ENCODE data around the gene GLE1.

The GLE1 gene, protein sequence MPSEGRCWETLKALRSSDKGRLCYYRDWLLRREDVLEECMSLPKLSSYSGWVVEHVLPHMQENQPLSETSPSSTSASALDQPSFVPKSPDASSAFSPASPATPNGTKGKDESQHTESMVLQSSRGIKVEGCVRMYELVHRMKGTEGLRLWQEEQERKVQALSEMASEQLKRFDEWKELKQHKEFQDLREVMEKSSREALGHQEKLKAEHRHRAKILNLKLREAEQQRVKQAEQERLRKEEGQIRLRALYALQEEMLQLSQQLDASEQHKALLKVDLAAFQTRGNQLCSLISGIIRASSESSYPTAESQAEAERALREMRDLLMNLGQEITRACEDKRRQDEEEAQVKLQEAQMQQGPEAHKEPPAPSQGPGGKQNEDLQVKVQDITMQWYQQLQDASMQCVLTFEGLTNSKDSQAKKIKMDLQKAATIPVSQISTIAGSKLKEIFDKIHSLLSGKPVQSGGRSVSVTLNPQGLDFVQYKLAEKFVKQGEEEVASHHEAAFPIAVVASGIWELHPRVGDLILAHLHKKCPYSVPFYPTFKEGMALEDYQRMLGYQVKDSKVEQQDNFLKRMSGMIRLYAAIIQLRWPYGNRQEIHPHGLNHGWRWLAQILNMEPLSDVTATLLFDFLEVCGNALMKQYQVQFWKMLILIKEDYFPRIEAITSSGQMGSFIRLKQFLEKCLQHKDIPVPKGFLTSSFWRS

DNA sequence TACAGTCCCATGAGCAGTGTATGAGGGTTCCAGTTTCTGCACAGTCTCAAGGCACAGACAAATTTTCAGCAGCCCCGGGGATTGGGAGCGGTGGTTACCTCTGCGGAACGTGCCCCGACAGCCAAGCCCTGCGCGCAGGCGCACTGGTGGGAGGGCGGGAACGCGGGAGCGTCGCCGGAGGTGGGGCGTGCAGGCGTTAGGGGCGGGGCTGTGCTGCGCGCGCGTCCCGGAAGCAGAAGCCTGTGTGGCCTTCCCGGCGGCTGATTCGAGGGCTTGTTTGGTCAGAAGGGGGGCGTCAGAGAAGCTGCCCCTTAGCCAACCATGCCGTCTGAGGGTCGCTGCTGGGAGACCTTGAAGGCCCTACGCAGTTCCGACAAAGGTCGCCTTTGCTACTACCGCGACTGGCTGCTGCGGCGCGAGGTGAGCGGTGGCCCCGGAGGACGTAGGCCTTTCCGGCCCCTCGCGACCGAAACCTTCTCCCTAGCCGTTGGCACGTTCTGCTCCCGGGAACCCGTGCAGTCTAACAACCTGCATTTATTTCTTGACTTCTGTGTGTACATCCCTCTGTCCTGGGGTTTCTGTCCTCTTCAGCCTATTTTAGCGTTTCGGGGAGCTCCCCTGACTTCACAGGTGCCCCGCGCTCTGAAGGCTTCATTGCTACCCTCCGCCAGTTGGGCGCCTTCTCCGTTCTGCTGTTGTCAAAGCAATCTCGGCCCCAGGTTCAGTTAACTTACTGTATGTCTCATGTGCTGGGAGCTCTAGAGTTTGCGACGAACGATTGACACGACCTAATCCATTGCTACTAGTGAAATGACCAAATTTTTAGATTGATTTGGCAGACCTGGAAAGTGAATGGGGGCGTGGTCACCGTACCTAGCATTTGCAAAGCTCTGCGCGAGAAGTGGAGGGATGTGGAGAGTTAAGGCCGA, at the start of gene GLE1:
Gene GLE1 (plus strand): TSS at position 235 of the 929 bp plus-strand sequence. CDS start 87 bp downstream, at position 322.
- no peak for FAIRE-seq

DNA sequence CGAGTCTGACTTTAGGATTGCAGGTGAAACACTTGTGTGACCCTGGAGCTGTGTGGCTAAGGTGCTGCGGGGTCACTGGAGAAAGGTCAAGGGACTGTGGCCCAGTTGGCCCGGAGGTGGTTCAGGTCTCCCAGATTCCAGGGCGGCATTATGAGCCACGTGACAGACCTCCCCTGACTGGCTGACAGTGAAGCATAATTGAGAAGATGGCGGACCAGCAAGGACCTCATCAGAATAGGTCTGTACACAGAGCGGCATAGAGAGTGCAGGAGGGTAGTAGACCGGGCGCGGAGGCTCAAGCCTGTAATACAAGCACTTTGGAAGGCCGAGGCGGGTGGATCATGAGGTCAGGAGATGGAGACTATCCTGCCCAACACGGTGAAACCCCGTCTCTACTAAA, 49.5 kb upstream of the GLE1 start:
- no peak for FAIRE-seq

DNA sequence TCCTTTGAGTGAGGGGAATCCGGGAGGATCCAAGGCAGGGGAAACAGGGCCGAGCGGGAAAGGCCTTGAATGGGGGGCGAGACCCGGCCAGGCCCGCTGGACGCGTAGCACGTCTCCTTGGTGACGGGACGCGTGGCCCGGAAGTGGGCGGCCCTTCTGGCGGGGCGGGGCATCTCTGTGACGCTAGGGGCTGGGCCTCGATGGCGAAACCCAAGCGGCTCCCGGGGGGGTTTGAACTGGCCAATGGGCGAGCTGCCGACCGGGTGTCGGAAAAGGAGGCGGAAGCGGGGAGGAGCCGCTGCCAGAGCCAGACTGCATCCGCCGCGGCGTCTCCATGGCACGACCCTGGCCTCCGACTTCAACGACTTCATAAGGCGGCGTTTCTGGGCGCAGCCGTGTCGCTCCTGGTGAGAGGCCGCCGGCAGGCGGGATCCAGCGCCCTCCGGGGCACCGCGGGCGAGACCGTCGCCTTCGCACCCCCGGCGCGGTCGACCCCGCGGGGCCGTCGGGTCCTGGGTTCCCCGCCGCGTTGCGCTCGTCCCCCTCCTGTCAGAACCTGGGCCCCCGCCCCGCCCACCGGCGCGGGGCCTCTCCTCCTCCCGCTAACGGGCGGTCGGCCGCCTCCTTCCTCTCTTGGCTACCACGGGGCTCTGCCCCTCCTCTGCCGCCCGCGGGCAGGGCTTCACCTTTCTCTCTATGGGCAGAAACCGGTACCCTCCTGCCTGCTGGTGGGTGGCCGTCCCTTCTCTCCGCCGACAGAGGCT, 48.5 kb upstream of the GLE1 start, which contains the start of gene ODF2:
Gene ODF2 (plus strand): TSS at position 158 of the 764 bp plus-strand sequence. CDS start 86 bp downstream, at position 244.
- FAIRE-seq = no peak

DNA sequence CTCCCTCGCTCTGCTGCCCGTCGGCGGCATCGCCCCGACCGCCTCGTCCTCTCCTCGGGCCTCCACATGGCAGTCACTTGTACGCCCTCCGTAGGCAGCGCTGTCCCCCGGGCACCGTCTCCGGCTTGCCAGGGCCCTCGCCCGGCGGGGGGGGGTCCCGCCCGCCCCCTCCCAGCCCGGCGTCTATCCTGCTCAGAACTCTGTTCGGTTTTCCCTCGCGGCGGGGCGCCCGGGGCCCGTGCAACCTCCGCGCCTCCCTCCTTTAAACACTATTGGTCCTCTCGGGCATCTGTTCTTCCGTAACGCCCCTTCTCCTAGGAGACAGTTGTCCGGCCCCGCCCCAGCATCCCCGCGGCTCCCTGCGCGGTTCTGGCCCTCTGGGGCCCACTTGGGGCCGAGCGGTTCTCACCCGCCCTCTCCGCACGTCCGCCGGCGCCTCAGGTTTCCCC, 47.9 kb upstream of the GLE1 start:
- FAIRE-seq = no peak

DNA sequence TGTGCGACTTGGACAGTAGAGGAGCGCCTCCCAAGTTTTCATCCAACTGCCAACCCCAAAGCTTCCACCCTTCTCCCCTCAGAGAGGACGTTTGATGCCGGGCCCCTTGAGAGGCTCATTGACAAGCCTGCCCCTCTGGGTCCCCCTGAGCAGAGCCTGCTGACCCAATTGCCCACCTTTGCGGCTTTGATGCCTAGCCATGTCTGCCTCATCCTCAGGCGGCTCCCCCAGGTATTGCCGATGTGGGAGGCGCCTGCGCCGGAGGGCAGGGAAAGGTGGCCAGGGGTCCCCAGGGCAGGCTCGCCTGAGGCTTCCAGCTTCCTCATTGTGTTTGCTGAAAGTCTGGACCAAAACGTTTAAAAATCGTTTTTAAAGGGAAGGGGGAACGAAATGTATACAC, 47.3 kb upstream of the GLE1 start:
- FAIRE-seq = no peak

DNA sequence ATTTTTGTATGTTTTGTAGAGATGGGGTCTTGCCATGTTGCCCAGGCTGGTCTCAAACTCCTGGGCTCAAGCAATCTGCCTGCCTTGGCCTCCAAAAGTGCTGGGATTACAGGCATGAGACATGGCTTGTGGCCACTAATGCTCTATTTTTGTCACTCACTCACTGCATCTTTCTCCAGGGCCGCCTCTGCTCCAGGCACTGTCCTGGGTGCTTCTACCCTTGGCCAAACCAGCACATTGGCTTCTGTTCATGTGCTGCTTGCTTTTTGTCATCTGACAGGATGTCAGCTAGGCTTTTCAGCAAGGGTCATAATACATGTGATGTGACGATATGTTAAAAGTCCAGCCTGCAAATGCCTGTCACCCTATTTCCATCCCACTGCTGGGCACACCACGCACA, 45.5 kb upstream of the GLE1 start:
- FAIRE-seq = no peak

DNA sequence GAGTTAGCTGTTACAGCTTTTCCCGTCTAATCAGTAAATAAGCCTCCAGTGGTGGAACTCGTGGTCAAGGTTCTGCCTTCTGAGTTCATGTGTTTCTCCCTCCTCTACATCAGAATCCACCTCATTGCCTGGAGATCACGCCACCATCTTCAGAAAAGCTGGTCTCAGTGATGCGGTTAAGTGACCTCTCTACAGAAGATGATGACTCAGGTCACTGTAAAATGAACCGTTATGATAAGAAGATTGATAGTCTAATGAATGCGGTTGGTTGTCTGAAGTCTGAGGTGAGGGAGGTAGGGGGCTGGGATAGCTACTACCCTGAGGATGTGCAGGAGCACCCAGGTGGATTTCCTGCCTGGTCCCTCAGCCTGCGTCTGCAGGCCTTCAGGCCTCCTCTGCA, 35.4 kb upstream of the GLE1 start:
- FAIRE-seq = no peak

DNA sequence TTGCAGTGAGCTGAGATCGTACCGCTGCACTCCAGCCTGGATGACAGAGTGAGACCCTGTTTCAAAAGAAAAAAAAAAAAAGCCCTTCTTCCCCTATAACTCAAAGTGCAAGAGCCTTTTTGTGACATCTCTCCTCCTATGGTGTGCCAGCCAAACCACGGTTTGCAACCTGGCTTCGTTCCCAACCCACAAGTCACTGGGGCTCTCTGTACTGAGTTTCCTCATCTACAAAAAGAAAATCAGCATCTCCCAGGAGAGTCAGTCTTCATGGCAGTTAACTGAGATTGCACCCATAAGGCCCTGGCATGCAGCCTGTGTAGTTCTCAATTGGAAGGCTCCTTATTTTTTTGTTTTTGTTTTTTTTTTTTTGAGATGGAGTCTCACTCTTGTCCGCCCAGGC, 34.0 kb upstream of the GLE1 start:
- FAIRE-seq = no peak

DNA sequence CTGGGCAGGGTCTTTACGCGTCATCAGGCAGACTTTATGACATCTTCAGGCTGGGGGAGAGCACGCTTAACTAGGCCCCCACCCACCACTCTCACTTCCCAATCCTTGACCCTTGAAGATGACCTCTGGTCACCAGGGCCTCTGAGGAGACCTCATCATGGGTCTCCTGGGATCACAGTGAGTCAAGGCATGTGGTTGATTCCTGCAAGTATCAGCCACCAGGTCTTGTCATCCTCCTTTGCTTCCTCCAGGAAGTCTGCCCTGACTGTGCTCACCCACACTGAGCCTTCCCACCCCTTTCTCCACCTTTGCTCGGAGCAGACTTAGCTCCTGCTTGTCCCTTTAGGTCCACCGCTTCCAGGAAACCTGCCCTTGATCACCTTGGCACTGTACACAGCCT, 31.4 kb upstream of the GLE1 start:
- FAIRE-seq = no peak

DNA sequence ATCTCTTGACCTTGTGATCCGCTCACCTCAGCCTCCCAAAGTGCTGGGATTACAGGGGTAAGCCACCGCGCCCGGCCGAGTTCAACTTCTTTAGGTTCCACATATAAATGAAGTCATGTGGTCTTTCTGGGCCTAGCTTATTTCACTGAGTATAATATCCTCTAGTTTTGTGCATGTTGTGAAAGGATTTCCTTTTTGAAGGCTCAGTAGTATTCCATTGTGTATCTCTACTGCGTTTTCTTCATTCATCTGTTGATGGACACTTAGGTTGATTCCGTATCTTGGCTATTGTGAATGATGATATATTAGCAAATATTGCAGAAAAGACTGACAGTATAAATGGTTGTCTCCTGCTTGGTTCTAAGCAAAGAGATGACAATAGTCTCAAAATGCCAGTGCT, 28.7 kb upstream of the GLE1 start:
- FAIRE-seq = no peak

DNA sequence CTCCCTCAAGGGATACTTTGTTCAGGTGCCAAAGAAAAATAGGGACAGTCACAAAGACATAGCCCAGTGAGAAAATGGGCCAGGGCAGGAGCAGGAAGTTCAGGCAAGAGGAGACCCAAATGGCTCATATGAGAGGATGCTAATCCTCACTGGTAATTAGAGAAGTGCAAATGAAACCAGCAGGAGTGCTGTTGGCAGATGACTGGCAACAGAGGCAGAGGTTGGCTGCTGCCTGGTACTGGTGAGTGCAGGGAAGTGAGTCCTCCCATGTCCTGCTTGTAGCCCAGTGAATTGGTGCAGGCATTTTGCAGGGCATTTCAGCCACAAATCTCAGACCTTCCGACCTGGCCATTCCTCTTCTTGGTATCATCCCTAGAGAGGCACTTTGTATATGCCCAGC, 25.3 kb upstream of the GLE1 start:
- no peak for FAIRE-seq

DNA sequence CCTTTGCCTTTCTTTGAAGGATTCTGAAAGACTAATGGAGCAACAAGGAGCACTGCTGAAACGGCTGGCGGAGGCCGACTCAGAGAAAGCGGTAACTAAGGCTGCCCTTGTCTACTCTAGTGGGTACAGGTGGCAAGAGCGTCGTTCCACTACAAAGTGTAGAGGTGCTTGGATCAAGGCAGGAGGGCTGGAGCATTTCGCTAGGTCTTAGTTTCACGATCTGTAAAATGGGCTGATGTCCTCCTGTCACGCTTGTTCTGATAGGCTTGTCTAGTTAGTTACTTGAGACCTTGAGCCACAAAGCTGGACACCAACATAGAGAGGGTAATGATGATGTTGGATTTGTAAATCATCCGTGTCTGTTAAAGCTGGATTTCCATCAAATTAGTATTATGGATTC, 23.0 kb upstream of the GLE1 start:
- no peak for FAIRE-seq

DNA sequence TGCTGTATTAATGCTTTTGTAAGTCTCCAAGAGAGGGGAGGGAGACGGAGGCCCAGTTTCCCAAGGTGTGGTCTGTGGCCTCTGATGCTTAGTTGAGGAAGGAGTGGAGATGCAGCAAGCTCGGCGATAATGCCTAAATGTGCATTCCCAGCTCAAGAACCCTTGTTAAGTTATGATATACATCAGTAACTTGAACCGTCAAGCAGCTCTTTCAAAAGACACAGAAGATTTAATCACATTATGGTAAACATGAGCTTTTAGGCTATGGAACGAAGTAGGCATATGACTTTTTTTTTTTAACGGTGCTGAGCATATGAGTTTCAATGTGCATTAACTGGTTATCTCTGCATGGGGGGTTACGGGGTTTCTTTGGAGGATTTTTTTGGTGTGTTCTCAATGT, 22.3 kb upstream of the GLE1 start:
- no peak for FAIRE-seq

DNA sequence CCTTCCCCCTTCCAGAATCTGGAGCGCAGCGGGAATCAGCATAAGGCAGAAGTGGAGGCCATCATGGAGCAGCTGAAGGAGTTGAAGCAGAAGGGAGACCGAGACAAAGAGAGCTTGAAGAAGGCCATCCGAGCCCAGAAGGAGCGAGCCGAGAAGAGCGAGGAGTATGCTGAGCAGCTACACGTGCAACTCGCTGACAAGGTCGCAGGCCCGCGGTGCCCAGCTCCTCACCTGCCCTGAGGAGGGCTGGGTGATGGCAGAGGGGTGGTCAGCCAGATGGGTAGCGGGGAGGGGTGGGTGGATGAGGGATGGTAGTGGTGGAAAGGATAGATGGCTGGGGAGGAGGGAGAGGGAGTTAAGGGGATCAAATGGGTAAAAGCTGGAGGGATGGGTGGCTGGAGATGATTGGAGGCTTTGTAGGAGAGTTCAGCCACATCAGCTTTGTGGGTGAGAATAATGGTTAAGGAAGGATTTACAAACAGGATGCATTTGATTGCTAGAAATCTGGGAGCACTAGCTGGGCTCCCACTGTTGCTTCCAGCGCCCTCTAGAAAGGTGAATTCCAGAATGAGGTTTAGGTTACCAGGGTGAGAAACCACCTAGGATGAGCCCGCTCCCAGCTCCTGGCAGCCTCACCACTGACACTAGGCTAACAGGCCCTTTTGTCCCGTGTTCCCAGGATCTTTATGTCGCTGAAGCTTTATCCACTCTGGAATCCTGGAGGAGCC, 19.7 kb upstream of the GLE1 start:
- FAIRE-seq = no peak

DNA sequence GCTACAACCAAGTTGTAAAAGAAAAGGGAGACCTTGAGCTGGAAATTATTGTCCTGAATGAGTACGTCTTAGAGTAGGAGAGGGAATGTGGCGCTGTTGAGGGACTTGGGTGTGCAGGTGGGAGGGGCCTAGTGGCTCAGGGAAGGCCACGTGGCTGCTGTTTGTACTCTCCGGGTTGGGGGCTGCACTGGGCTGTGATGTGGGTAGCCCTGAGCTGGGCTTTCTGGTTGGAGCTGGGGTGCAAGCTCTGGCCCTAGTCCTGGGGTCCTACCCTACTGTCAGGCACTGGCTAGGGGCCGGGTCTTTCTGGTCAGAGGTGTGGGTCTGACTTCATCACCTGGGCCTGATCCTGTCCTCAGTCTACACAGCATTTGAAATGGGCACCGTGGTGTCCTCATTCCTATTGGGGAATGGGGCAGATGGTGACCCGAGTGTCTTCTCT, 19.1 kb upstream of the GLE1 start:
- no peak for FAIRE-seq

DNA sequence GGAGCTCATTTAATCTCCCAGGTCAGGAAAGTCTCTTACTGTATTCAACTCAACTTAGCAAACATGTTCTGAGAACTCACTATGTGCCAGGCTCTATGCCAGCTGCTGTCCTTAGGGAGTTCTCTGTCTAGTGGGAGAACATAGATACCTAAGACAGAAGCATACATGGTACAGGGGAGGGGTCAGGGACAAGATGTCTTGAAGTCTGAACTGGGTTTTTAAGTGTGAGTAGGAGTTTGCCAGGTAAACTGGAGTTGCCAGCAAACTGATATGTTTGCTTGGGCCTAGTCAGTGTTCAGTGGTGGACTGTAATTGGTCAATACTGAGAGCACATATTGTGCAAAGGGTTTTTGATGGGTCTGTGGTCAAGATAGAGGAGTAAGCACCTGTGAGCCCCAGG, 18.3 kb upstream of the GLE1 start:
- FAIRE-seq = no peak

DNA sequence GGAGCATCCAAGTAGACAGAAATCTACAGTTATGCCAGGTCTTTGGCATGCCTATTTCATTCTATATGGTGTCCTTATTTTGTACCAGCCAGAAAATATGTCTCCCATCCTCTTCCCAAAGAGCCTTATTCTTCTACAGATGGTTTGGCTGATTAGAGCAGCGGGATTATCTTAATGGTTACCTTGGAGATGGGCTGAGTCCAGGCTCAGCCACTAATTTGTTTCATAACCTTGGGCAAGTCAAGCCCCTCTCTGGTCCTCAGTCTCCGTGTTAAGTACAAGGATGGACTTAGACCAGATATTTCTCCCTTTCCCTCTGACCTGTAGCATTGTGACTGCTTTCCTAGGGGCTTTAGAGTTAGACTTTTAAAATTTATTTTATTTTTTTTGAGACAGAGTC, 11.1 kb upstream of the GLE1 start:
- FAIRE-seq = no peak

DNA sequence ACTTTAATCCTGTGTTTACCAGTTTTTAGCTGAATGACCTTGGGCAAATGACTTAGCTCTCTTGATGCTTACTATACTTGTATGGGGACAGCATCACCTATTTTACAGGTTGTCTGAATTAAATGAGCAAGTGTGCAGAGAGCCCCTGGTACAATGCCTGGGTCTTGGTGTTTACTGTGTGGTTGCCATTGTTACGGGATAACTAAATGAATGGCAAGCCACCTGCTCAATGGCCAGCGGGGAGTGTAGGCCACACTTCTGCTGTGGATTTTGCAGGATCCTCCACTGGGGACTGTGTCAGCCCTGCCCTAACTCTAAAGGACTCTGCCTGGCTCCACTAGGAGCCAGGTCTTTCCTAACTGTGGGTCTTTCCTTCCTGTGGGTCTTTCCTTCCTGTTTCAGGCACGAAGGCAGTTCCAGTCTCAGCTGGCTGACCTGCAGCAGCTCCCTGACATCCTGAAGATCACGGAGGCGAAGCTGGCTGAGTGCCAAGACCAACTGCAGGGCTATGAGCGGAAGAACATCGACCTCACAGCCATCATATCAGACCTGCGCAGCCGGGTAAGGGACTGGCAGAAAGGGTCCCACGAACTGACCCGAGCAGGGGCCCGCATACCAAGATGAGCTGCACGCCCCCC, 10.3 kb upstream of the GLE1 start:
- no peak for FAIRE-seq

DNA sequence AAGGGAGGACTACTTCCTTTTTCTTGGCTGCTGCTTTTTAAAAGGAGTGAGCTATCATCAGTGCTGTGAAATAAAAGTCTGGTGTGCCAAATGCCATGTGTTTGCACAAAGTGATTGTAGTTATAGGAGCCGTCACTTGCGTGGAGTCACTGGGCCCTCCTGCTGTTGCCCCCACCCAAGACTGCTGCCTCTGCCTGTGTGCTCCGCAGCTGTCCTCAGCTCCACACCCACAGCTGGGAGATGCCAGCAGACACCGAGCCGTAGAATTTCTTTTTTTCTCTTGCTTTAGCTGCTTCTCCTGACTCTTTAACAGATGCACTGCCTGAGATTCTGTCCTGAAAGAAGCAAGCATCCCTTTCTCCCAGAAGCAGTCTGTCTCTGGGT, 9.8 kb upstream of the GLE1 start:
- no peak for FAIRE-seq

DNA sequence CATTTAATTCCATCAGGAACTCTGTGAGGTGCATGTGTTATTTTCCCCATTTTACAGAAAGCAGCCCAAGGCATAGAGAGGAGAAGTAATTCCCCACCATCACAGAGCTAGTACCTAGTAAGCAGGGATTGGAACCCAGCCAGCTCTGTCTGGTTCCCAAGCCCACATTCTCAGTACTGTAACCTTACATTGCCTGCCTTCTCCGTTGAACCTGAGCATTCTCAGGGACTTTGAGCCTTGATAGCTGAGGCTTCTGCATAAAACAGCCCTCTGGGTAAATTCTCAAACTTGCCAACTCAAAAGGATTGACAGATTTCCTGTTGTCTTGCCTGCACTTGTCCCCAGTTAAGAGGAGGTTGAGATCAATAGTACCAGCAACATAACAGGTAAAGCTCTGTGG, 9.2 kb upstream of the GLE1 start:
- no peak for FAIRE-seq

DNA sequence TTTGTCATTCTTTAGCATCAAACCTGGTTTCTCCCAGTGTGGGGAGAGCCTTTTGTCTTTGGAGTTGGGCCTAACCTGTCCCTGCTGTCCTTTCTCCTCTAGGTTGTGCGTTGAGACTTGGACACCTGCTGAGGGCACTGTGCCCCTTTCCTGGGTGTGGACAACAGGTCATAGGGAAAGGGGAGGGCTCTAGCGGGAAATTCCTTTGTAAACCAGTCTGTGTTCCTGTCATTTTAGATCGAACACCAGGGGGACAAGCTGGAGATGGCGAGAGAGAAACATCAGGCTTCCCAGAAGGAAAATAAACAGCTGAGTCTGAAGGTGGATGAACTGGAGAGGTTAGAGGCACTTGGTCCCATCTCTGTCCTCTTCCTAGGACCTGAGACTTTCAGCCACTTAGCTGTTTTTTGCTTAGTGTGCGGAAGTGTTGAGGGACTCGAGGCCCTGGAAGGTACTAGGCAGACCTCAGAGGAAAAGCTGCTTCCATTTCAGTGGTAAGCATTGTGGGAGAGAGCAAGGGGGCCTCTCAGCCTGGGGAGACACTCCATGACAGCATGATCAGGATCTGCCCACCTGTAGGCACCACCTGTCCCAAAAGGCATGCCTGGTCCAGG, 8.6 kb upstream of the GLE1 start:
- no peak for FAIRE-seq

Data from islet of Langerhans (tissue), 1 donor.